ENCODE data around the gene KL. TPM values are rescaled to one million over a fixed set of nuclear protein-coding genes. Genes with fewer than 3 reads are reported as not detected.

KL gene
- total RNA-seq, 3 donors from 2014 or later (not counting 1 experiment from before 2014, with no cell fraction given) = not detected

- H3K36me3 ChIP-seq (ENCODE audit: control insufficient read depth, insufficient read depth, low read length) = no peaks in the 10 kb centered on the region
- no peaks in the 10 kb centered on the region for H3K36me3 Mint-ChIP-seq
- ATAC-seq = no peak
- intact Hi-C loops (cut with micrococcal nuclease) = no loop called here
- no peaks in the 10 kb centered on the region for H3K4me1 Mint-ChIP-seq
- no peak for TF ChIP-seq CTCF (IDR thresholded peaks at IDR 0.05)
- H3K4me3 ChIP-seq (ENCODE audit: low read length) = no peak overlapping the region
- no peak overlapping the region for H3K27ac Mint-ChIP-seq
- peaks cover 0 to 4% of the 10 kb centered on the region in 2 donors for H3K27me3 Mint-ChIP-seq (ENCODE audit: low read depth in 2 of 2)
- H3K9me3 Mint-ChIP-seq = peaks cover 0 to 4% of the 10 kb centered on the region in 2 donors
- H3K9me3 ChIP-seq (ENCODE audit: control insufficient read depth, insufficient read depth, low read length) = no peaks in the 10 kb centered on the region
- no peaks in the 10 kb centered on the region for H3K27me3 ChIP-seq (ENCODE audit: control insufficient read depth, insufficient read depth, low read length)
- no peak overlapping the region for H3K27ac ChIP-seq (ENCODE audit: low read length)
- no peak for DNase-seq
- no peaks in the 10 kb centered on the region for H3K4me1 ChIP-seq (ENCODE audit: control insufficient read depth, insufficient read depth, low read length)
- 78% methylated on average over 7 of the region's 7 CpGs for WGBS (ENCODE audit: insufficient coverage)
- no peak overlapping the region for H3K4me3 Mint-ChIP-seq
Measured at GRCh38 chr13:32977321-32977720, 38.9 kb upstream of the KL start.

- no peak for TF ChIP-seq CTCF (IDR thresholded peaks at IDR 0.05)
- no peaks in the 10 kb centered on the region for H3K9me3 ChIP-seq (ENCODE audit: control insufficient read depth, insufficient read depth, low read length)
- 83% methylated on average over 4 of the region's 4 CpGs for WGBS (ENCODE audit: insufficient coverage)
- H3K27ac ChIP-seq (ENCODE audit: low read length) = no peak overlapping the region
- Mint-ChIP-seq H3K27ac (no peak overlapping the region), H3K27me3 (ENCODE audit: low read depth in 2 of 2) (peaks cover 0 to 4% of the 10 kb centered on the region in 2 donors), H3K36me3 (no peaks in the 10 kb centered on the region), H3K4me1 (no peaks in the 10 kb centered on the region), H3K9me3 (peaks cover 0 to 4% of the 10 kb centered on the region in 2 donors), H3K4me3 (no peak overlapping the region)
- no peaks in the 10 kb centered on the region for H3K36me3 ChIP-seq (ENCODE audit: control insufficient read depth, insufficient read depth, low read length)
- ATAC-seq (no peak), DNase-seq (no peak)
- H3K4me1 ChIP-seq (ENCODE audit: control insufficient read depth, insufficient read depth, low read length) = no peaks in the 10 kb centered on the region
- intact Hi-C loops (cut with micrococcal nuclease) = no loop called here
- H3K4me3 ChIP-seq (ENCODE audit: low read length) = no peak overlapping the region
- H3K27me3 ChIP-seq (ENCODE audit: control insufficient read depth, insufficient read depth, low read length) = no peaks in the 10 kb centered on the region
Measured at GRCh38 chr13:32978278-32978677, 37.9 kb upstream of the KL start.

GRCh38 chr13:32983058-32983457, 33.2 kb upstream of the KL start:
- intact Hi-C loops (cut with micrococcal nuclease) = no loop called here
- Histone ChIP-seq H3K4me1 (ENCODE audit: control insufficient read depth, insufficient read depth, low read length) (no peaks in the 10 kb centered on the region), H3K4me3 (ENCODE audit: low read length) (no peak overlapping the region), H3K27ac (ENCODE audit: low read length) (no peak overlapping the region), H3K36me3 (ENCODE audit: control insufficient read depth, insufficient read depth, low read length) (no peaks in the 10 kb centered on the region), H3K9me3 (ENCODE audit: control insufficient read depth, insufficient read depth, low read length) (no peaks in the 10 kb centered on the region), H3K27me3 (ENCODE audit: control insufficient read depth, insufficient read depth, low read length) (no peaks in the 10 kb centered on the region)
- no peak overlapping the region for H3K27ac Mint-ChIP-seq
- no peaks in the 10 kb centered on the region for H3K36me3 Mint-ChIP-seq
- ATAC-seq (no peak), DNase-seq (no peak)
- no peak for TF ChIP-seq CTCF (IDR thresholded peaks at IDR 0.05)
- no CpG with 5 or more reads among the region's 3 CpGs for WGBS (ENCODE audit: insufficient coverage)
- no peaks in the 10 kb centered on the region for H3K4me1 Mint-ChIP-seq
- no peak overlapping the region for H3K4me3 Mint-ChIP-seq
- peaks cover 0 to 3% of the 10 kb centered on the region in 2 donors for H3K27me3 Mint-ChIP-seq (ENCODE audit: low read depth in 2 of 2)
- H3K9me3 Mint-ChIP-seq = peaks cover 0 to 2% of the 10 kb centered on the region in 2 donors

GRCh38 chr13:32984857-32985626, 31.2 kb upstream of the KL start:
- H3K4me3 ChIP-seq (ENCODE audit: low read length) = no peak overlapping the region
- H3K27ac ChIP-seq (ENCODE audit: low read length) = no peak overlapping the region
- Mint-ChIP-seq H3K4me3 (no peak overlapping the region), H3K27ac (no peak overlapping the region), H3K27me3 (ENCODE audit: low read depth in 2 of 2) (peaks cover 6 to 7% of the 10 kb centered on the region in 2 donors), H3K36me3 (no peaks in the 10 kb centered on the region), H3K4me1 (no peaks in the 10 kb centered on the region), H3K9me3 (peaks cover 0 to 2% of the 10 kb centered on the region in 2 donors)
- intact Hi-C loops (cut with micrococcal nuclease) = no loop called here
- H3K27me3 ChIP-seq (ENCODE audit: control insufficient read depth, insufficient read depth, low read length) = no peaks in the 10 kb centered on the region
- no peaks in the 10 kb centered on the region for H3K36me3 ChIP-seq (ENCODE audit: control insufficient read depth, insufficient read depth, low read length)
- ATAC-seq (no peak), DNase-seq (no peak)
- TF ChIP-seq CTCF (IDR thresholded peaks at IDR 0.05) = no peak
- no peaks in the 10 kb centered on the region for H3K9me3 ChIP-seq (ENCODE audit: control insufficient read depth, insufficient read depth, low read length)
- WGBS (ENCODE audit: insufficient coverage) = 88% methylated on average over 10 of the region's 10 CpGs
- H3K4me1 ChIP-seq (ENCODE audit: control insufficient read depth, insufficient read depth, low read length) = no peaks in the 10 kb centered on the region
